Left cardiac atrium (tissue), 4 donors: ENCODE data around the gene SOAT2. TPM values are rescaled to one million over a fixed set of nuclear protein-coding genes. Genes with fewer than 3 reads are reported as not detected.

ENCODE experiments used
- ATAC-seq, 2 donors: fragments of 200-7000 bp; cut with Tn5 transposase; one replicate each; pipeline ENCODE4 v1.9.1; 2020; ENCODE audit warnings: mild to moderate bottlenecking in 2 of 2, moderate library complexity in 2 of 2
- DNase-seq: peaks from one replicate; pipeline ENCODE4 v3.0.0-alpha.2; 2020
- intact Hi-C, 2 donors: fragments of 100-400 bp; cut with DNase I; formaldehyde crosslinking; loops; one replicate each; pipeline versions ENCODE4 v1.14.1 to v1.15.1; 2022 to 2023
- long read RNA-seq: library from polyadenylated mRNA; unstranded; transcript quantifications from one replicate; pipeline ENCODE4 v2.0.0, GENCODE V29; 2021
- total RNA-seq, 2 donors: library from RNA; stranded (reverse); fragmentation: NEBNext Ultra II Directional; extraction: Animal tissue kit (Norgen Biotek cat#: 25700); gene quantifications; one replicate each; pipeline ENCODE4 v1.2.1, GENCODE V29; 2021
- donor health status: DM: no; HTN: yes; CAD: no.
- donor health status: DM: no; HTN: yes; CAD: no; lungs with severe emphysema.
- donor health status: DM: yes; HTN: yes; CAD: no.
- donor health status: Dilated cardiomyopathy.

SOAT2 gene, protein sequence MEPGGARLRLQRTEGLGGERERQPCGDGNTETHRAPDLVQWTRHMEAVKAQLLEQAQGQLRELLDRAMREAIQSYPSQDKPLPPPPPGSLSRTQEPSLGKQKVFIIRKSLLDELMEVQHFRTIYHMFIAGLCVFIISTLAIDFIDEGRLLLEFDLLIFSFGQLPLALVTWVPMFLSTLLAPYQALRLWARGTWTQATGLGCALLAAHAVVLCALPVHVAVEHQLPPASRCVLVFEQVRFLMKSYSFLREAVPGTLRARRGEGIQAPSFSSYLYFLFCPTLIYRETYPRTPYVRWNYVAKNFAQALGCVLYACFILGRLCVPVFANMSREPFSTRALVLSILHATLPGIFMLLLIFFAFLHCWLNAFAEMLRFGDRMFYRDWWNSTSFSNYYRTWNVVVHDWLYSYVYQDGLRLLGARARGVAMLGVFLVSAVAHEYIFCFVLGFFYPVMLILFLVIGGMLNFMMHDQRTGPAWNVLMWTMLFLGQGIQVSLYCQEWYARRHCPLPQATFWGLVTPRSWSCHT
- total RNA-seq, result not detected
- long read RNA-seq, result 0 reads

- intact Hi-C loops, result no loop called here
- ATAC-seq (no peak), DNase-seq (no peak)
Measured at GRCh38 chr12:53102883-53103807, at the start of gene SOAT2. SOAT2 (plus strand) TSS chr12:53103486; CDS start chr12:53103578, 92 bp downstream.

DNA sequence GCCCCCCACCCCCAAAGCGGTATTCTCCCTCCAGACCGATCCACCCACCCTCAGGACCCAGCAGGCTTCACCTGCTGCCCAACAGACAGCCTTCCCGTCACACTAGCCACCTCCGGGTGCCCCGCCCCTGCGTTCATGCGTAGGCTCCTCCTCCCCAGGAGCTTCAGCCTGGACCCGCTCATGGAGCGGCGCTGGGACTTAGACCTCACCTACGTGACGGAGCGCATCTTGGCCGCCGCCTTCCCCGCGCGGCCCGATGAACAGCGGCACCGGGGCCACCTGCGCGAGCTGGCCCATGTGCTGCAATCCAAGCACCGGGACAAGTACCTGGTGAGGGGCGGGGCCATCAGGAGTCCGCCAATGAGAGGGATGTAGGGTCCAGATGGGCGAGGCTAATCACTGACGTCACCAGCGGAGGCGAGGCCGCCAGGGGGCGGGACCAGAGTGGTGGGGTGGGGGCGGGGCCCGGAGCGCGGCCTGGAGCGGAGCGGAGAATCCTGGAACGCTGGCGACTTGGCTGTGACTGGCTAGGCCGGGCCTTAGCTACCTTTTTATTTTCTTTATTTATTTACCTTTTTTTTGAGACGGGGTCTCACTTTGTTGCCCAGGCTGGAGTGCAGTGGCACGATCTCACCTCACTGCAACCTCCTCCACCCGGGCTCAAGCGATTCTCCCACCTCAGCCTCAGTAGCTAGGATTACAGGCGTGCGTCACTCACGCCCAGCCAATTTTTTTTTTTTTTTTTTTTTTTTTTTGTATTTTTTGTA, 49.0 kb upstream of the SOAT2 start:
- DNase-seq (peak; percentile 94), ATAC-seq (peak; percentile 73)
- intact Hi-C loops, result no loop called here

DNA sequence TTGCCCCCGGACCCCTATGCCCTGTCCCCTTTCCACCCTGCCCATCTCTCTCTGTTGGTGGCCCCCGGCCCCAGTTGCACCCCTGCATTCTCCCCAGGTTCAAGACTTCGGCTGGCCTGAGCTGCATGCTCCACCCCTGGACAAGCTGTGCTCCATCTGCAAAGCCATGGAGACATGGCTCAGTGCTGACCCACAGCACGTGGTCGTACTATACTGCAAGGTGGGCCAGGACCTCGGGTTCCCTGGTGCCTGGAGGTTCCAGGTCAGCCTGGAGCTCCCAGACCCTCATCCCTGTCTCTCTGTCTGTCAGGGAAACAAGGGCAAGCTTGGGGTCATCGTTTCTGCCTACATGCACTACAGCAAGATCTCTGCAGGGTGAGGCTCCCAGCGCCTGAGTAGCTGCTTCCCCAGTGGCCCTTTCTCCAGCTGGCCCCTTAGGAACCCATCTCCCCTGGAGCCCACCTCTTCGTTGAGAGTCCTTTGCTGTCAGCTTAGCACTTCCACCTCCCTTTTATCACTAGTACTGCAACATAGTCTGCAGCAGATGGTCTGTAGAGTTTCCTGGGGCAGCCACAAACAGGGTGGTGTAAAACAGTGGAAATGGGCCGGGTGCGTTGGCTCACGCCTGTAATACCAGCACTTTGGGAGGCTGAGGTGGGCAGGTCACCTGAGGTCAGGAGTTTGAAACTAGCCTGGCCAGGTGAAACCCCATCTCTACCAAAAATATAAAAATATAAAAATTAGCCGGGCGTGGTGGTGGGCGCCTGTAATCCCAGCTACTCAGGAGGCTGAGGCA, 47.6 kb upstream of the SOAT2 start:
- ATAC-seq, result no peak
- no peak for DNase-seq

GRCh38 chr12:53056296-53056695, 47.0 kb upstream of the SOAT2 start:
- intact Hi-C loops, result no loop called here
- DNase-seq (no peak), ATAC-seq (no peak)

More for the DNA sequence above, 47.6 kb upstream of the SOAT2 start:
- intact Hi-C loops, result no loop called here

DNA sequence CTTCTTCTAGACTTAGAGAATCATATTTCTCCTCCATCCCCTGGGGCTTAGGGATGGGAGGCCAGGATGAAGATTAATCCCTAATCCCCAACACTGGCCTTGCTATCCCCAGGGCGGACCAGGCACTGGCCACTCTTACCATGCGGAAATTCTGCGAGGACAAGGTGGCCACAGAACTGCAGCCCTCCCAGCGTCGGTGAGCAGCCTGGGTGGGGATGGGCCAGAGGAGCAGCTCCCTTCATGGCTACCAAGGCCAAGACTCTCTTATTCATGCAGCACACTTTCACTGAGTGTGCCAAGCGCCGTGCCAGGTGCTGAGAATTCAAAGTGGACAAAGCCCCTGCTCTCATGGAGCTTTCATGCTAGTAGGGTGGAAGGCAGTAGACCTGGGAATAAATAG, 46.4 kb upstream of the SOAT2 start:
- DNase-seq (no peak), ATAC-seq (no peak)
- intact Hi-C loops, result no loop called here

DNA sequence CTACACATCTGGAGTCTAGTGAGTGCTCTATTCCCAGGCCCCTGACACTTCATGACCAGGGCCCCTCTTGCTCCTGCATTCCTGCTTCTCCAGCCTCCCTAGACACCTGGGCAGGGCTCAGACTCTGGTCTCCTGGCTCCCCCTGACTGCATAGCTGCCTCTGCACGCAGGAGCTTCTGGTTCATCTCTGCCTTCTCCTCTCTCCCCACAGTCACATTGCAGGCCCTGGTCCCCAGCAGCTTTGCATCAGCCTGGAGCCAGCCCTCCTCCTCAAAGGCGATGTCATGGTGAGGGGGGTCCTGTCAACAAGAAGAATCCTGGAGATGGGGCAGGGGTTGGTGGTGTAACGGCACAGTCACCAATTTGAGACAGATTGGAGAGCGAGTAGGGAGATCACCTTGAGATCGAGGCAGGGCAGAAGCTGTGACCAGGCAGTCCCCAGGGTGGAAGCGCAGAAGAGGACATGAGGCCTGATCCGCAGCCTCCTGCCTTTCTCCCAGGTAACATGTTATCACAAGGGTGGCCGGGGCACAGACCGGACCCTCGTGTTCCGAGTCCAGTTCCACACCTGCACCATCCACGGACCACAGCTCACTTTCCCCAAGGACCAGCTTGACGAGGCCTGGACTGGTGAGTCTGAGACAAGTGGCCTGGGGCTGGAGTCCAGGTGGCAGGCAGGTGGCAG, 45.3 kb upstream of the SOAT2 start:
- DNase-seq (no peak), ATAC-seq (no peak)
- intact Hi-C loops, result no loop called here

GRCh38 chr12:53058674-53059433, 44.4 kb upstream of the SOAT2 start:
- ATAC-seq (no peak), DNase-seq (no peak)
- intact Hi-C loops, result no loop called here

DNA sequence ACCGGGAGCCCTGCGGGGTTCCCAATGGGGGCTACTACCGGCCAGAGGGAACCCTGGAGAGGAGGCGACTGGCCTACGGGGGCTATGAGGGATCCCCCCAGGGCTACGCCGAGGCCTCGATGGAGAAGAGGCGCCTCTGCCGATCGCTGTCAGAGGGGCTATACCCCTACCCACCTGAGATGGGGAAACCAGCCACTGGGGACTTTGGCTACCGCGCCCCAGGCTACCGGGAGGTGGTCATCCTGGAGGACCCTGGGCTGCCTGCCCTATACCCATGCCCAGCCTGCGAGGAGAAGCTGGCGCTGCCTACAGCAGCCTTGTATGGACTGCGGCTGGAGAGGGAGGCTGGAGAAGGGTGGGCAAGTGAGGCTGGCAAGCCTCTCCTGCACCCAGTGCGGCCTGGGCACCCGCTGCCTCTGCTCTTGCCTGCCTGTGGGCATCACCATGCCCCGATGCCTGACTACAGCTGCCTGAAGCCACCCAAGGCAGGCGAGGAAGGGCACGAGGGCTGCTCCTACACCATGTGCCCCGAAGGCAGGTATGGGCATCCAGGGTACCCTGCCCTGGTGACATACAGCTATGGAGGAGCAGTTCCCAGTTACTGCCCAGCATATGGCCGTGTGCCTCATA, 43.7 kb upstream of the SOAT2 start:
- no peak for DNase-seq
- no peak for ATAC-seq
- intact Hi-C loops, result loop anchor here in 1 of 2 donors (10.0 kb wide), 1 partner anchor 235 kb away; the partner anchor contains the start of genes MYG1 and PFDN5

- DNase-seq (no peak), ATAC-seq (no peak)
- intact Hi-C loops, result loop anchor here in 1 of 2 donors (10.0 kb wide), 1 partner anchor 235 kb away; the partner anchor contains the start of genes MYG1 and PFDN5
Measured at GRCh38 chr12:53060064-53060720, 43.1 kb upstream of the SOAT2 start.

- intact Hi-C loops, result loop anchor here in 1 of 2 donors (10.0 kb wide), 1 partner anchor 234 kb away; the partner anchor contains the start of genes MYG1 and PFDN5
- DNase-seq (no peak), ATAC-seq (no peak)
Measured at GRCh38 chr12:53060721-53061276, 42.5 kb upstream of the SOAT2 start.

- intact Hi-C loops, result loop anchor here in 1 of 2 donors (10.0 kb wide), 1 partner anchor 233 kb away; the partner anchor contains the start of genes MYG1 and PFDN5
- DNase-seq, result no peak
- ATAC-seq, result no peak
Measured at GRCh38 chr12:53061404-53062010, 41.8 kb upstream of the SOAT2 start.

DNA sequence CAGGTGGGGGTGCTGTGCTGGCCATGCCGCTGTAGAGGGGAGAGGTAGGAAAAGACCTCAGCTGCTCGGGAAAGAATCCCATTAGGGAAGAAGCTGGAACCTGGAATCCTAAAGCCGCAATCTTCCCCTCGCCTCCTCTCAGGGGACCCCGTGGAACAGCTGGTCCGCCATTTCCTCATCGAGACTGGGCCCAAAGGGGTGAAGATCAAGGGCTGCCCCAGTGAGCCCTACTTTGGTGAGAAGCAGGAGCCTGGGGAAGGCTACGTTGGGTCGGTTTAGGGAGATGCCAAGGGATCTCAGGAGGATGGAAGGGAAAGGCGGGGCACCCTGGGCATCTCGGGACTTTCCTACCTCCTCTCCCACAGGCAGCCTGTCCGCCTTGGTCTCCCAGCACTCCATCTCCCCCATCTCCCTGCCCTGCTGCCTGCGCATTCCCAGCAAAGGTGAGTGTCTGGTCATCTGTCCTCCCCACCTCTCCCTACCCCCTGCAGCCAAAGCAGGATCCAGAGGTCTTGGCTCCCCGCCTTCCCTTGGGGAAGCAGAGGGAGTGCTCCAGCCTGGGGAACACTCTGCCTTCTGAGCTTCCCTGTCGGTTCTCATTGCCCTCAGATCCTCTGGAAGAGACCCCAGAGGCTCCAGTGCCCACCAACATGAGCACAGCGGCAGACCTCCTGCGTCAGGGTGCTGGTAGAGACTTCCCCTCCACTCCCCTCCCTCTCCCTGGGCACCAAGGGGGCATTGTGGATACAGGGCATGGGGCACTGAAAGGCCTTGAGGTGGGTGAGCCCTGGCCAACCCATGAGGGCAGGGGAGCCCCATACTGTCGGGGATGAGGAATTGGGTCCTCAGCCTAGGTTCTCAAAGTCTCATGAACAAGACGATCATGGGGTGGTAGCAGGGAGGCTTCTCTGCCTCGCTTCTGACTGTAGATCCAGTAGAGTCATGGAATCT, 41.0 kb upstream of the SOAT2 start:
- DNase-seq (no peak), ATAC-seq (no peak)
- intact Hi-C loops, result loop anchor here in 1 of 2 donors (10.0 kb wide), 1 partner anchor 233 kb away; the partner anchor contains the start of genes MYG1 and PFDN5

DNA sequence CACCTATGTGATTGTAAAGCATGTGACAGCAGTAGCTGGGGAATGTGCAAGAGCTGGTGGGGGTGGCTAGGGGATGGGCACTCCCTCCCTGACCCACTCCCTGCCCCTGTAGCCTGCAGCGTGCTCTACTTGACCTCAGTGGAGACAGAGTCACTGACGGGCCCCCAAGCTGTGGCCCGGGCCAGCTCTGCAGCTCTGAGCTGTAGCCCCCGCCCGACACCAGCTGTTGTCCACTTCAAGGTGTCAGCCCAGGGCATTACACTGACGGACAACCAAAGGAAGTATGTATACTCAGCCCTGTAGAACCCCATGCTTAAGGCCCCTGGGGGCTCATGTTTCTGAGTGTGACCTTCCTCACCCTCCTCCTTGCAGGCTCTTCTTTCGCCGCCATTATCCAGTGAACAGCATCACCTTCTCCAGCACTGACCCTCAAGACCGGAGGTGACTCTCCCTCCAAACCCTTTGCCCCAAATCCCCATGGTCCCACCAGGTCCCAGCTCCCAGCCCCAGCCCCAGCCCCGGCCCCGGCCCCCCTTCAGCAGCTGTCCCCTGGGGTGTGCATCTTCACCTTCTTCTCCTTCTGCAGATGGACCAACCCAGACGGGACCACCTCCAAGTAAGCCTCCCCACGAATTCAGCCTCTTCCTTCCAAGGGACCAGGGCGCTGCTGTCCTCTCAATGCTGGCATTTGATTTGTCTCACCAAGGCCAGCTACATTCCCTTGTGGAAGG, 40.1 kb upstream of the SOAT2 start:
- DNase-seq (no peak), ATAC-seq (no peak)
- intact Hi-C loops, result loop anchor here in 1 of 2 donors (10.0 kb wide), 1 partner anchor 232 kb away; the partner anchor contains the start of genes MYG1 and PFDN5
